Central memory CD4-positive, alpha-beta T cell (primary cell): ENCODE measurements around the gene MYH6.
A peak's percentile ranks its signal among the peaks of the same experiment; 100 is the strongest.

ENCODE experiments used
- DNase-seq: peaks from one replicate; pipeline ENCODE4 v3.0.0; 2022

MYH6 gene

DNA sequence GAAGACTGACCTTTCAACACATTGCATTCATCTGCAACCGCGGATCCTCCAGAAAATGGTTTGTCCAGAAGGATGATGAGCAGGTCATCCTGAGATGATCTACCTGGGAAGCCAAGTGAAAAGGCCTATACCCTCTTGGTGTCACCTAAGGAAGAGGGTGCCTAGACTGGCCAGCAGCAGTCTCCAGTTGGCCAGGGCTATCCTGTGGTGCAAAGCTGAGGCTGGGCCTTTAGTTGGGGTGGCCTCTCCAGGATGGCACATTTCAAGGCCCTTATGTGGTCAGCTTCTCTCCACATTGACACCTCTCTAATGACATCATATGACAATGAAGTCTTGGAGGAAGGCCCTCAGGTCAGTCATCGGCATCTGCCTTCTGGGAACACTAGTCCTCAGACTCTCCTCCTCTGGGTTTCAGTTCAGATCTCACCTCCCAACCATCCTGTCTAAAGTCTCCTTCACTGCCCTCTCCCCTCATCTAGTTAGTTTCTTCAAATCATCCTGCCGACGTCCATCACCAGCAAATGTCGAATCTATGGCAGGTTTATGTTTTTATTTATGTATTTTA is 52.1 kb downstream of the MYH6 start:
- DNase-seq: no peak

DNA sequence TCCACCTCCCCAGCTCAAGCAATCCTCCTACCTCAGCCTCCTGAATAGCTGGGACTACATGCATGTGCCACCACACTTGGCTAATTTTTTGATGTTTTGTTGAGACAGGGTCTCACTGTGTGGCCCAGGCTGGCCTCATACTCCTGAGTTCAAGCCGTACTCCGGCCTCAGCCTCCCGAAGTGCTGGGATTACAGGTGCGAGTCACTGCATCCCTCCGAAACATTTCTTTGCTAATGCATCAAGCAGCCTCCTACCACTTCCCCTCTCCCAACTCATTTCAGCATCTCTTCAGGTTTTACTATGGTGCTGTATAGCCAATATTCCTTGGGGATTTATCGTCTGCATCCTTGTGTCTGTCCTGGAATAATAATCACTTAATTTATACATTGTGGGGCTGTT is 53.1 kb downstream of the MYH6 start:
- DNase-seq: no peak

DNA sequence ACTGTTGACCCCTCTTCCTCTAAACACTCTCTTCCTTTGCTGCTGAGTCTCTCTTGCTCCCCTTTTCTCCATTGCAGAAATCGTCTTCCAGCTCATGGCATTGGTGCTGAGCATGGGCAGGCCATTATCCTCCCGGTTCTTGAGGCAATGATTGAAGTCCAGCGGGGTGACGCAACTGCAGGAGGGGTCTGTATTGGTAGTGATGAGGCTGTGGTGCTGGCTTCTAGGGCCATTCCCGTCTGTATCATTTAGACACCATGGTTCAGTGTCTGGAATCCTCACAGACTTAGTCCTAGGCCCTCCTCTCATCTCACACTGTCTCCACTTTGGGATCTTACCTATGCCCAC is 54.7 kb downstream of the MYH6 start:
- DNase-seq: no peak

DNA sequence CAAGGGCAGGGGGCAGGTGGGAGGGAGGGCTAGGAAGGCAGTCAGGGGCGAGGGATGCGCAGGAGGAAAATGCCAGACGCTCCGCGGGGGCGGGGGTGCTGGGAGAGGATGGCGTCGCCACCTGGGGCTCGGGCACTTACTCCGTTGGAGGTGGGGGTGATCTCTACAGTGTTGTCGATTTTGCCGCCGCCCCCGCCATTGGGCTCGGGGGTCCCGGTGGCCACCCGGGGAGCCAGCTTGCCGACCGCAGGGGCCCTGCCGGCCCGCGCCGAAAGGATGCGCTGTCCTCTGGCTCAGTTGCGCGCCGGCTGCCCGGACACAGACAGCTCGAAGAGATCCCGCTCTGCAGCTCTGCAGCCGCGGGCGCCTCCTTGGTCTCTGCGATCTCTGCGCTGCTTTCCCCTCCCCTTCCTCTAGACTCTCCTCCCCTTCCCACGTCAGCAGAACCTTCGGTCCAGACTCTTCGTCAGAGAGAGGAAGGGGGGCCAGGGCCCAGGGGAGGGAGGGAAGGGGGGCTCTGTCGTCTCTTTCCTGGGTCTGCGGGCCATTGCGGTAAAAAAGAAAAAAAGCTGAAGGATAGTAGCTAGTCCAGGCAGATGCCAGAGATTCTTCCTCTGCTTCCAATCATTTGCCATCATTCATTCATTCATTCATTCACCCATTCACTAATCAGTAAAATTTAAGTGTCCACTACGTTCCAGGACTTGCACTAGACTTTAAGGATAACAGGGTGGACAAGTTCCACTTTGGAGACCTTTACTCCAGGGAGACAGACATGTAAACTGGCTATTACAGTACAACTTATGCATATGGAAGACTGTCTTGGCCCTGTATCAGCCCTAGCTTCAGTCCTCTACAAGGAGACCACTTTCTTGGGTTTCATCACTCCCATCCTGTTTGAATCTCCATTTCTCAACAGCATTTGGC is 55.3 kb downstream of the MYH6 start, which contains the start of gene SLC22A17:
Gene SLC22A17, minus strand, starts transcription at position 382 of the 927 bp plus-strand sequence.
- peak; percentile 59 for DNase-seq

DNA sequence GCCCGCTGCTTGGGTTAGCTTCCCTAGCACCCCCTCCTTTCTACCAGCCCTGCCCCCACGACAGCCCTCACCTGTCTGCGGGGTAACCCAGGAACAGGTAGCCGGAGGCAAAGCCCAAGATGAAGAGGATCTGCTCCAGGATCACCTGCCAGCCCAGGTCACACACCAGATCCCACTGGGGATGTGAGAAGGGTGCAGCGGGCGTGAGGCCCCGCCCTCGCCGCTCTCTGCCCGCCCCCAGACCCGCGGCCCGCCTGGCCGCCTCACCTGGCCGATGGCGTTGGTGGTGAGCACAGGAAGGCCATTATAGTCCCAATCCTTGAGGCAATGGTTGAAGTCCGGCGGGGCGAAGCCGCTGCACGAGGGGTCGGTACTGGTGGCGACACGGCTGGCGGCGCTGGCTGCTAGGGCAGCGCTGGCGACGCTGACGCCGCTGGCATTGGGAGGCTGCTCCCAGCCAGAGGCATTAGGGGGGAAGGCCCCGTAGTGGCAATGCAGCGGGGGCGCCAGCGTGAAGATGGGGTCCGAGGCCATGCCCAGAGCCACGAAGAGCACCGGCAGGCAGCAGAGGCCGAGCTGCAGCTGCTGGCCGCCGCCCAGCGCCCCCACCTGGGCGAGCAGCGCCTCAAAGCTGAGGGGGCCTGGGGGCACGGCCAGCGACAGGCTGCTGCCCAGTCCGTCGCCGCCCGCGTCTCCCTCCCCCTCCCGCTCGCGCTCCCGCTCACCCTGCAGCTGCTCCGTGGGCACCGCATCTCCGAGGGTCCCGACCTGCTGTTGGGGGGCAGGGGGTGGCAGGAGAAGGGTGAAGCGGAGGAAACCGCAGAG is 56.2 kb downstream of the MYH6 start:
- DNase-seq: no peak

DNA sequence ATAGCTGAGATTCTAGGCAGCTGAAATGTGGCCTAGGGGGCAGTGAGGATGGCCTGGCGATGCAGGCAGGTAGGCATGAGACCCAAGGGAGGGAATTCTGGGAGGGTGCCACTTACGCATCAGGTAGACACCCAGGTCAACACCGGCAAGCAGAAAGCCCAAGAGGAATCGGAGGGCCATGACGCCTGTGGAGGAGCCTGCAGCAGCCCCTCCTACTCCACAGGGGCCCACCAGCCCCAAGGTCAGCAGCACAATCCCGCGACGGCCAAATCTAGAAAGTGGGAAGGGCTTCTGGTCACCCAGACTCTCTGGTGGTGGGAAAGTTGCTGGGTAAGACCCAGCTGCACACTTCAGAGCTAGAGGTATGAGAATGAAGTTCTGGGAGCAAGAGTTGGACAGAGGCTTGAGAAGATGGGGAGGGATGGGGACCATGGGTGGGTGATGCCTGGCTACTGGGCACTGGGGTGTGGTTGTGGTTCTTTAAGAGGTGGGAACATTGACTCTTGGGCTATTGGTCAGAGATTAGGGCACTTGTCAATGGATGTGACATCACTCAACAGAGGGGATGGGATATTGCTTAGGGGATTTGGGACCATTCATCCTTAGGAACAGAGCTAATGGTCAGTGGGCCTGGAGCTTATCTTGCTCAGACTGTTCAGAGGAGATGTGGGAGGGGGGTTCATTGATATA is 58.8 kb downstream of the MYH6 start:
- DNase-seq: no peak

DNA sequence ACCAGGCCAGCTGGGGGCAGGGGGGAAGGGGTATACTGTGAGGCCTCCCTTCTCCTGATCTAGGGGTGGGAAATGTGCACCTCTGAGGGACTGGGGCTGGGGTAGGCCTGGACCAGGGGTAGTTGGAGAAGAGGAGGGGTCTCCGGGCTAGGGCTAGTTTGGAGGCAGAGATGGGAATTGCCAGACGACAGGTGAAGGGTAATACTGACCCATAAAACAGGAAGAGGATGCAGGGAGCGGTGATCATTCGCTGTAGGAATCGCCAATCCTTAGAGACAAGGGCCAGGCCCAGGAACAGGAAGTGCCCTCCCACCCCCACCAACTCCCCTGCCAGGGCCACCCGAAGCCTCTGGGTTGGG is 59.8 kb downstream of the MYH6 start:
- no peak for DNase-seq

DNA sequence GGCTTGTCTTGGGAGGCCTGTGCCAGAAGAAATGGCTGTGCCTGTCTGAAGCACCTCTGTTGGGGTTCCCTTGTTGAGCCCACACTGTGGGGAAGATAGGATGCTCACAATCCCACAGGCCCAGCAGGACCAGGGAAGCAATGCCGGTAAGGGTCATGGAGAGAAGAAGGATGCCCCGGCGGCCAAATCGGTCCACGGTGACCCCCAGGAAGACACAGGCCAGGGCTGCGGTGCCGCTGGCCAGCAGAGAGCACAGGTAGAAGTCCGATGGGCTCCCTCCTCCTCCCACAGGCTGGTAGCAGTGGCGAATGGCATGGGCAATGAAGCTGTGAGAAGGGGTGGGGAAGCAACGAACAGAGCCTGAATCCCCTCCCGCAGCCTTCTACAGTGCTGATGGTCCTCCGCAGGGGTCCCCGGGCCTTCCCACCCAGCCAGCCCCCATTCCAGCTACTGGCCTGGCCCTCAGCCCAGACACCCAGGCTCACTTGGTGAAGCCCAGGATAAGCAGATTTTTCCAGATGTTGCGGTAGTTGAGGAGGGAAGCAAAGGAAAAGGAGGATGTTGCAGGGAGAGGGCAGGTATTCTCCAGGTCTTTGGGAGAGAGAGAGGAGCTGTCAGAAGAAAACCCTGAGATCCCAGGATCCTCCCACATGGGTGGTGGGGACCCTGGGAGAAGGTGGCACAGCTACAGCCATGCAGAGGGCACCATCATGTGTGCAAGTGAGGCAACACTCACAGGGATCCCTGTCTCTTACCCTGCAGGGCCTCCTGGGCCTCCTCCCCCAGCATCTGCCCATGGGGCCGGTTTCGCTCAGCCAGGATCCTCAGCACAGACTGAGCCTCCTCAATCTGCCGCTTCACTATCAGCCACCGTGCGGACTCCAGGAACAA is 60.4 kb downstream of the MYH6 start:
- DNase-seq: no peak

DNA sequence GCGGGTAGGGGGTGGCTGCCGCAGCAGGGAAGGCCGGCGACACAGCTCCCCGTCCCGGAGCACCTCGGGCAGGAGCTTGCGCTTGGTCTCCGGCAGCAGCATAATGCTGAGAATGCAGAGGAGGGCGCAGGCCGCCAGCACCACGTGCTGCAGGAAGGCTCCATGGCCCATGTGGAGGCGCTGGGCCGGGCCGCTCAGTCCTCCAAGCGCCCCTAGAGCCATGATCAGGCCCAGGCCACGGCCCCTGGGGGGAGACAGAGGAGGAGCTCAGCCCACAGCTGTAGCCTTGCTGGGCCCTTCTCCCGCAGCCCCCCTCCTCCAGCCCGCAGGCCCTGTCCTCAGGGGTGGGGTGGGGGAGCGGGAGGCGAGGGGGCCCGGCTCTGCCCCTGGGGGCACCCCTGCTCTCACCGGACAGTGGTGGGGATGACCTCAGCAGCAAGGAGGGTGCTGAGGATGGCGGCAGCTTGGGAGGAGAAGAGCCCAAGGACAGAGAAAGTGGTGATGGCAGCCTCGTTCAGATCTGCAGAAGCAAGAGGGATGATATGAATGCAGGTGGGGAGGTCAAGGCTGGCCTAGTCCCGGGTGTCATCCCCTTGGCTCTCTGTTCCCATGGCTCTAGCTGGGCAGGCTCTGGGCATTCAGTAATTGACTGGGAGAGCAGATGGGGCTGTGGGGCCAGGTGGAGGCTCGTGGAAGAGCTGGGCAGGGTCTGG is 61.2 kb downstream of the MYH6 start:
- DNase-seq: no peak

DNA sequence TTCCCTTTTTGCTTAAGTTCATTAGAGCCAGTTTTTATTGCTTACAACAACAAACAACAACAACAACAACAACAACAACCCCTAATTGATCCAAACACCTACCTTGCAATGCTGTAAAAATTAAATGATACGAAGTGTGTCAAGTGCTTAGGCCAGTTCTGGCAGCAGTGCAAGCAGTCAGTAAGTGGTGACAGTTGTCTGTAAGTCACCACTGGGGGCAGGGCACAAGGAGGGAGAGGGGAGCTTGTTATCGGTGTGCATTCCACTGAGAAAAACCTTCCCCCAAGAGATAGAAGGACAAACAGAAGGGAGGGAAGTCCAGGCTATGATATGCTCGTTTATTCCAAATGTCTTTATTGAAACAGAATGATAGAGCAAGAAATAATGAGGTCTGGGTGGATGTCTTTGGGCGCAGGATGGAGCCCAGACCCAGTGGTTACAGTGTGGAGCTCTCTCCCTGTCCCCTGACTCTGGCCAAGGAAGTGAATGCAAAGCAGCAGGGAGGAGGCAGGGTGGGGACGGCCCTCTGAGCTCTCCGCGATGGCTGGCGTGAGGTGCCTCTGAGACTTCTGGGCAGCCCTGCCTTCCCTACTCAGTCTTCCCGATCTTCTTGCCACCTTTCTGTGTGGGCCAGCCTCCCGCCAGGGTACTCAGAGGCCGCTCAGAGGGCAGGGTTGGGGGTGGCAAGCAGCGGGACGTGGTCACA is 61.9 kb downstream of the MYH6 start:
- no peak for DNase-seq

DNA sequence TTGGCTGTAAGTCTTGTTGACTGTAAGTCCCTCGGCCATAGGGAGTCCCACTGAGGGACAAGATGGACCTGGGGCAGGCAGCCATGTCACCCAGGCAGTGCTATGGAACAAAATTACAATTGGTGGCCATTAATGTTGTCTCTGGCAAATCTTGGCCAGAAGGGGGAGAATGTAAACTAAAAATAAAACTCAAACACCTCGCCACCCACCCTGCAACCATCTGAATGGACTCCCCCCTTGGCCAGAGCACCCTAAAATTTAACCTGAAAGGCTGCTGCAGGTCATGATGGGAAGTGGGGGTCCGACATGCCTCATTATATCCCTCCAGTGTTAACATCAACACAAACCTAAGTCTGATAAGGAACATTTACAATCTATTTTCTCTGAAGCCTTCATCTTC is 63.6 kb downstream of the MYH6 start:
- no peak for DNase-seq

DNA sequence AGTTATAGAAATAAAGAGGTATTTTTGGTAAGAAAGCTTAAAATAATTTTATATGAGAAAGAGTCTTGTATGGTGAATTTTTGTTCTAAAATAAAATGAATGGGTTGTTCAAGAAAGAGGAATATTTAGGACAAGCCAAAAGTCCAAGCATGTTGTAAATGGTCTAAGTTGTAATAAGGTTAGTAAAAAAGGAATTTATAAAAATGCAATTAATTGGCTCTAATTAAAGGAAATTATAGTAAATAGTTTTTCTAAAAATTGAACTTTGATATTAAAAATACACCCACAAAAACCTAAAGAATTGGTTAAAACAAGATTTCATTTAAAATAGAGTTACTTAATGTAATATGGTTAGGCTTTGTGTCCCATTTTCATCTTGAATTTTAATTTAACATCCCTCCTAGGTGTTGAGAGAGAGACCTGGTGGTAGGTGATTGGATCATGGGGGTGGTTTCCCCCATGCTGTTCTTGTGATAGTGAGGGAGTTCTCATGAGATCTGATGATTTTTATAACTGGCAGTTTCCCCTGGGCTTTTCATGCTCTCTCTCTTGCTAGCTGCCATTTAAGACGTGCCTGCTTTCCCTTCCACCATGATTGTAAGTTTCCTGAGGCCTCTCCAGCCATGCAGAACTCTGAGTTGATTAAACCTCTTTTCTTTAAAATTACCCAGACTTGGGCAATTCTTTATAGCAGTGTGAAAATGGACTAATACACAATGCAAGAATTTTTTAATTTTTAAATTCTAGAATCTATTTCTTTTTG is 68.4 kb downstream of the MYH6 start:
- DNase-seq: no peak

DNA sequence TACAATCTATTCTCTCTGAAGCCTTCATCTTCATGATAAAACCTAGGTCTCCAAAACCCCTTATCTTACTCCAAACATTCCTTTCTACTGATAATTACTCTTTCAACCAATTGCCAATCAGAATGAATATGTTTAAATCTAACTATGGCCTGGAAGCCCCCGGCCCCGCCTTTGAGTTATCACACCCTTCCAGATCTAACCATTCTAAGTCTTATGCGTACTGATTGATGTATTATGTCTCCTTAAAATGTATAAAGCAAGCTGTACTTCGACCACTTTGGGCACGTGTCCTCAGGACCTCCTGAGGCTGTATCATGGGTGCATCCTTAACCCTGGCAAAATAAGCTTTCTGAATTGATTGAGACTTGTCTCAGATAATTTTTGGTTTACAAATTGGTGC is 72.5 kb downstream of the MYH6 start:
- no peak for DNase-seq
